MV-4-11 (cell line): ENCODE data around the gene OR5AU1.

Experiments
- DNase-seq: peaks from one replicate; lab custom pipeline; 2025; lab: John Stamatoyannopoulos, UW

Gene OR5AU1

DNA sequence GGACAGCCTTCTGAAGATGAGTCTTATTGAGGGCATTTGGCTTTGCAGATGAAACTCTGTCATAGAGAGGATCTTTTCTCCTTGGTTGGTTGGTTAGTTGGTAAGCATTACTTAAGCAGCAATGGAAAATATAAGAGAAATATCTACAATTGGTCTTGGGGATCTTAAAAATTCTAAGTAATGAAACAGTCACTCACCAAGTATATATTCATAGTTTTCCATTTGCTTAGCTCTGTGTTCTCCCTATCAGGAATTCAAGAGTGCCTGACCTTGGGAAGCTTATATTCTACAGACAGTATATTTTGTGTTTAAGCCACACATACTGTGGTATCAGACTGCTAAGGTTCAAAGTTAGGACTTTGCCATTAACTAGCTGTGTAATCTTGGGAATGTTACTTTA is at the start of gene OR5AU1:
OR5AU1 (minus strand) TSS at position 101 of the 400 bp plus-strand sequence. CDS start 191 bp downstream, outside the sequence.
- no peak for DNase-seq

DNA sequence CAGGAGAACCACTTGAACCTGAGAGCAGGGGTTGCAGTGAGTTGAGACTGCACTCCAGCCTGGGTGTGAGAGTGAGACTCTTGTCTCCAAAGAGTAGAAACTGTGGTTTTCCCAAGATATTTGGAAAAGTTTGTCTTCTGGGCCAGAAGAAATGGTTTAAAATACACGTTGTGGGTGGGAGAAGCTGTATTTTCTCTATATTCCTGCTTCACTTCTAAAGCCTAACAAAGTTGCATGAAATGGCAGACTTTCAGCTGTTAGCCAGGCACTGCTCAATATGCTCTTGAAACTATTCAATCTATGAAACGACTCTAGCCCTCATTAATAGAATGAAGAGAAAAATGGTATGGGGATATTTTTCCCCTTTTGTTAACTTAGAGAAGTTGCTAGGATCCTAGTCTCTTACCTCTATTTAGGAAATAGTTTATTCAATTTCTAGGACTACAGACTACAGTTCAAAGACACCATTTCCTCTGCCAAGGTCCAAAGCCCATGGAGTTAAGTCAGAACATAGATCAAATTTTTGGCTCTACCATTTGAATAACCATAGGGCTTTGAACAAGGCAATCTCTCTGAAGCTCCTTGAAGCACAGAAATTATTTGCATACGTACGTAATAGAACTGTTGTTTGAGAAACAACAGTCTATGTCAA is 49.3 kb upstream of the OR5AU1 start:
- no peak for DNase-seq

DNA sequence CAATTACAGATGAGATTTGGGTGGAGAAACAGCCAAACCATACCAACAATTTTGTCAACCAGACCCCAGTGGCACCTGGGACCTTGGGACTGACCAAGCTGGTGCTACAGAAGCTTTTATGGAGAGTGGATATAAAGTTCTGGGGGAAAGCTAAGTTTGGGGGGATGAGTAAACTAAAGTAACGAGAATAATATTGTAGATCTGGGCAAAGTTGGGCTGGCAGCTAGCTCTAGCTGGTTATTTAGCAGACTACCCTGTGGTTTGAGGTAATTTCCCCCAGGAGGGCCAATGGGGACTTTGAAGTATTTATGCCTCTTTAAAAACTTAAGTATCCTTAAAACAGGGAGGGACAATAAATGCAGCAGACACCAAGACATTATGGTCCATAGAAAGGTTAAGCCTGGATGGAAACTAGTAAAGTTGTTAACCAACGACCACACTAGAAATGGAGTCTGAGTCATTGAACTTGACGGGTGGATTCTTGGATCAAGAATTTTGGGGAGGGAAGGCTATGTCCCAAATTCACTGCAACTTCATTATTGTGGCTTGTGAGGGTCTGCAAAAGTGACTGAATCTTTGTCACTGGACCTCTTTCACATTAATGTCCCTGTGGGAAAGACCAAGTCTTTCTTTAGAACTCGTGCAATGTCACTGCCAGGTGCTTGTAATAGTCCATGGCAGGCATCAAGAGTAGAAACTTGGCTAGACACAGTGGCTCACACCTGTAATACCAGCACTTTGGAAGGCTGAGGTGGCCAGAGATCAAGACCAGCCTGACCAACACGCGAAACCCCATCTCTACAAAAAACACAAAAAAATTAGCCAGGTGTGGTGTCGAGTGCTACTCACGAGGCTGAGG is 48.5 kb upstream of the OR5AU1 start:
- DNase-seq: no peak

DNA sequence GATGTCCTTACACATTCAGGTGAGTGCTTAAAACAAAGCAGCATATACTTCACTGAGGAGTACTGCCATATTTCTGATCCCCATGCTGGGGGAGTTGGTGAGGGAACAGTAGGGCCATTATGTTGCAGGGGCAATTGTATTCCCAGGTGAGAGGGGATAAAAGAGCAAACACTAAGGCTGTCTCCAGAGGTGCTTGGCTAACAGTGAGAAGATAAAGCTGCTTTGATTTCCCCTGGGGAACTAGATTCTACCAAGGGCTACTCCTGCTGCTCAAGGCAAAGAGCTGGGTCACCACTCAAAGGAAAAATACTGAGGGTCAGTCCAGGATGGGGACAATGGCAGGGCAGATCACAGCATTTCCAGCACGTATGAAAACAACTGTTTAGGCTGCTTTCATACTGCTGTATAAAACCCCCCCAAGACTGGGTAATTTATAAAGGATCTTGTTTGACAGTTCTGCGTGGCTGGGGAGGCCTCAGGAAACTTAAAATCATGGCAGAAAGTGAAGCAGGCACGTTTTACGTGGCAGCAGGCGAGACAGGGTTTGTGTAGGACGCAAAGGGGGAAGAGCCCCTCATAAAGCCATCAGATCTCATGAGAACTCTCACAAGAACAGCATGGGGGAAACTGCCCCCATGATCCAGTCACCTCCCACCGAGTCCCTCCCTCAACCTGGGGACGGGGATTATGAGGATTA is 47.8 kb upstream of the OR5AU1 start:
- no peak for DNase-seq

DNA sequence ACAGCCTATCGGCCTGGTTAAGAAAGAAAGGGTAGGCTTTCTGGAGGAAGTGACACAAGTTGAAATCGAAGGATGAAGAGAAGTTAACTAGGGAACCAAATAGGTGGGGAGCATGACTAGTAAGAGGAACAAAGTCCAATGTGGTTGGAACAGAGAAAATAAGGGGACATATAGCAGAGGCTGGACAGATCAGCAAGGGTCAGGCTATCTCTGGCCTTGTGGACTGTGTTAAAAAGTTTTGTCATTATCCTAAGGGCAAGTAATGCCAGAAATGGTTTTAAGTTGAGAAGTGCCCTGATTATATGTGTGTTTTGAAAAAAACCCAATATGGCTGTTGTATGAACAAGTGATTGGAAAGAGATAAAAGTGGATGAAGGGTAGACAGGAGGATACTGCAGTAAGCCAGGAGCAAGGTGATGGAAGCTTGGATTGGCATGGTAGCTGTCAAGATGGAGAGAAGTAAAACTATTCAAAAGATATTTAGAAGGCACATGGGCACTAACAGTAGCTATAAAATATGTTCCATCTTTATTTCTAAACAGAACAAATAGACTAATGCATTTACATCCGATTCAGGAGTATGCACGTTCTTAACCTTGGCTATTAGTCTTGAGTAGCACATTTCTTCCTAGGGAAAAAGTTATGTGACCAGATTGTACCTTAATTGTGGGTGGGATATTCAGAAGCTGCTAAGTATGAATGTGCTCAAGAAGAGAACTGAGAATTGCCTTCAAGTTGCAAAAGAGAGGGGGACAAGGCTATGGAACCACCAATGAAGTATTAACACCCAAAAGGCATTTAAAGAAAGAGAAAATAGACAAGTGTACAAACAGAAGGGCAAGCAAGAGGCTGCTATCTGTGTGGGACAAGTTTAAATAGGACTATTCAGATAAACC is 46.8 kb upstream of the OR5AU1 start:
- DNase-seq: peak; percentile 45

DNA sequence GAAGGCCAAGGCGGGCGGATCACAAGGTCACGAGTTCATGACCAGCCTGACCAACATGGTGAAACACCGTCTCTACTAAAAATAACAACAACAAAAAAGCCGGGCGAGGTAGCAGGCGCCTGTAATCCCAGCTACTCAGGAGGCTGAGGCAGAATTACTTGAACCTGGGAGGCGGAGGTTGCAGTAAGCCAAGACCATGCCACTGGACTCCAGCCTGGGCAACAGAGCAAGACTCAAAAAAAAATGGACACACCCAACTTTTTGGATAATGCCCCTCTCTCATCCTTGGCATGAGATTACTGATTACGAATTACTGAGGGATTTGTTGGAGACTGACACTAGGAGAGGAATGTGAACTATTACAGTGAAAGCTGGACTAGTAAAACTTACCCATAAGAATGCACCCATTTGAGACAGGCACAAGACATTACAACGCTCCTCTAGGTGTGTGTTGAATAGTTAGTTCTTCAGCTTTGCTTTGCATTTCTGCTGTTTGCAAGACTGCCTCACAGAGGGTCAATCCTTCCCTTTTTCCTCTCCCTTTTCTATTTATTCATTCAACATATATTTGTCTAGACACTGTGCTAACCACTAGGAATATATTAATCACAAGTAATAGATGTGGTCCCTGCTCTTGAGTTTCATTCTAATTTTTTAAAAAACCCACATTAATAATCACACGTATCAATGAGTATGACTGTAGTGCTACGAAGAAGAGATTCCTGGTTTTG is 46.0 kb upstream of the OR5AU1 start:
- DNase-seq: no peak

DNA sequence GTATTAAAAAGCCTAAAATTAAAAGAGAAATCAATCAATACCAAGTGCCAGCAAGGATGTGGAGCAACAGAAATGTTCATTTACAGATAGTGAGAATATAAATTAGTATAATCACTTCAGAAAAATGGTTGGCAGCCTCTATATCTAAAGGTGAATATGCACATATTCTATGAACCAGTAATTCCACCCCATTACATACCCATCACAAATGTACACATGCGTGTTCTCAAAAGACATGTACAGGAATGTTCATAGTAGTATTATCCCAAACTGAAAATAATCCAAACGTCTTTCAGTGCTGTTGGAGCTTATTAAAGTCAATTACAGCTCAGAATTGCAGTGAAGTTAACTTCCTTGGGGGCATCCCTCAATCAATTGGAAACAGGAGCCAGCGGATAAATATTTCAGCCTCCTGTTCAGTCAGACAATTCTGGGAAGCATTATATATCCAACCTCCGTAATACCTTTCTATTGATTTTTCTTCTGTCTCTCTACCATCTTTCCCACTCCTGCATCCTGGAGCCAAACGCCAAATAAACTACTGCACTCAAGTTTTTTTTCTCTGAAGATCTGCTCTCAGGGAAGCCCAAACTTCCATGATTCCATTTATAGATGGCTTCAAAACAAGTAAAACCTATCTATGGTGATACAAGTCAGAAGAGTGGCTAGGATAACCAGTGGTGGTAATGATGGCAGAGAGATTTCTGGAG is 45.0 kb upstream of the OR5AU1 start:
- no peak for DNase-seq

DNA sequence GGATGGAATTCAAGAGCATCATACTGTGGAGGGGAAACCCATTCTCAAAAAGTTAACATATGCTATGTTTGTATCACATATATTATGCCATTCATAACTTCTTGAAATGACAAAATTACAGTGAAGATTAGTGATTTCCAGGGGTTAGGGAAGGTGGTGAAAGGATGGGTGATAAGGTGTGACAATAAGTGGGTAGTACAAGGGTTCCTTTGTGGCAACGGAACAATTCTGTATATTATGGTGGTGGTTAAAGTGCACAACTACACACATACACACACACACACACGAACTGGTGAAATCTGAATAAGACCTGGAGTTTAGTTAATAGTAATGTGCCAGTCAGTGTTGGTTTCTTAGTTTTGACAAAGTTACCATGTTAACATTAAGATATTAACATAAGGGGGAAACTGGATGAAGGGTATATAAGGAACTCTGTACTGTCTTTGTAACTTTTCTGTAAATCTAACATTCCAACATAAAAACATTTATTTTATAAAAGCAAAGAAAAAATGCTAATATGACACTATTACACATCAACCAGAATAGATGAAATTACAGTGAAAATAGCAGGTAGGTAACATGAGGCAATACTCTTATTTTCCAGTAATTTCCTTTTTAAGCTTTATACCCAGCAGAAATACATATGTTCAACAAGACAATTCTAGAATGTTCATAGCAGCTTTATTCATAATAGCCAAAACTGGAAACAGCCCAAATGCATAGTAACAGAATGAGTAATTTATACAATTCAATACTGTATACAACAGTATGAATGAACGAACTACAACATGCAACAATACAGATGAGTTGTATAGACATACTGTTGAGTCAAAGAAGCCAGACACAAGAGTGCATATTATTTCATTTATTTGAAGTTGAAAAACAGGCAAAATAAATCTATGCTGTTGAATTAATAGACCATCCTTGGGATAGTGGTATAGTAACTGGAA is 44.0 kb upstream of the OR5AU1 start:
- DNase-seq: no peak

DNA sequence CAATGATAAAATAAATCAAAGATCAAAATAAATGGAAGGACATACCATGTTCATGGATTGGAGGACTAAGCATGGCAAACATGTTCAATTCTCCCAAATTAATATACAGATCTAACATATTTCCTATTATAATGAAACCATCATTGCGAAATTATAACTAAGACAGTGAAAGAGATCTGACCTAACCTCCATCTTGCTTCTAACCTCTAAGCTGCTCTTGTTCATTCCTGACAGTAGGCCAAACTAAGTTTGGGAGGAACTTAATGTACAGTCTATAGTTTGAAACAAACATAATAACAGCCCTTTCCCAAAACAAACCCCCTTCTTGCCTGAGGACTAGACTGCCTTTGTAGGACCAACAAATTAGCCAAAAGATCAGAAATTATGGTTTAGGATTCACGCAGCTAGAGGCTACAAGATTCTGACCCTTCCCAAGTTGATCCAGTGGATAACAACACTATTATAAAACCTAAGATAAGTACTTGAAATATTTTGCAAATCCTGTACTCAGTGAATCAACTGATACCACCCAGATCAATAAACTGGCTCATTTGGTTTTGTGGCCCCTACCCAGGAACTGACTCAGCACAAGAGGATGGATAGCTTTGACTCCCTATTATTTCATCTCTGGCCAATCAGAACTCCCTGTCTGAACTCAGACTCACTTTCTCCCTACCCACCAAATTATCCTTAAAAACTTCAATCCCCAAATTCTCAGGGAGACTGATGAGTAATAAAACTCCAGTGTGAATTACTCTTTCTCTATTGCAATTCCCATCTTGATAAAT is 41.7 kb upstream of the OR5AU1 start:
- no peak for DNase-seq

DNA sequence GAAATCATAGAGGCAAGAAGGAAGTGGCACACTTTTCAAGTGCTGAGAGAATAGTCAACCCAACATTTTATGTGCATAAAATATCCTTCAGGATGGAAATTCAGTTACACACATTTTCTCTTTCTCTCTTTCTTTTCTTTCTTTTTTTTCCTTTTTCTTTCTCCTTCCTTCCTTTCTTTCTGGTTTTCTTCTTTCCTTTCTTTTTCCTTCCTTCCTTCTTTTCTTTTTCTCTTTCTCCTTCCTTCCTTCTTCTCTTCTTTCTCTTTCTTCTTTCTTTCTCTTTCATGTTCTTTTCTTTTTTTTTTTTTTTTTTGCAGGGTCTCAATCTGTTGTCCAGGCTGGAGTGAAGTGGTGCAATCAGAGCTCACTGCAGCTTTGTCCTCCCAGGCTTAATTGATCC is 38.7 kb upstream of the OR5AU1 start:
- DNase-seq: no peak

DNA sequence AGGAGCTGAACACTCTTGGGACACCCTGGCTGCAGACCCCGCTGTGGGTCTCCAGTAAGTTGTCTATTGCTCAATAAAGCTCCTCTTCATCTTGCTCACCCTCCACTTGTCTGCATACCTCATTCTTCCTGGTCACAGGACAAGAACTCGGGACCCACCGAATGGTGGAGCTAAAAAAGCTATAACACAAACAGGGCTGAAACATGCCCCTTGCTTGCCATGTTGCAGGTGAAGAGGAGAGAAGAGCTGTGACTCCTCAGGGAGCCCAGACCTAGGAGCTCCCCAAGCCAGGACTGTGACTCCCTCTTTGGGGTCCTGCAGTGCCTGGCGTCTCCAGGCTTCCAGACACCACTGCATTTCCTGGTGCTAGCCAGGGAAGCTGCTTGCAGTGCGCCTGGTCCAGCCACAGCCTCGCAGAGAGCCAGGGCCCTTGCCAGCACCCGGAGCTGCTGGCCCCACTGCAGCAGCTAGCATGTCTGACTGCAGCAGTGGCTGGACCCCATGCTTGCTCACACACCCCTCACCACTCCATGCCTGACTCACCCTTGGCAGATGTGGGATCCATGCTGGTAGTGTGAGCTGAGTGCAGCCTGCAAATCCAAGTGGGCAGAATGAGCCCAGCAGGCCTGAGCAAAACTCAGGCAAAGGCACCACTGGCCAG is 37.1 kb upstream of the OR5AU1 start:
- DNase-seq: no peak

DNA sequence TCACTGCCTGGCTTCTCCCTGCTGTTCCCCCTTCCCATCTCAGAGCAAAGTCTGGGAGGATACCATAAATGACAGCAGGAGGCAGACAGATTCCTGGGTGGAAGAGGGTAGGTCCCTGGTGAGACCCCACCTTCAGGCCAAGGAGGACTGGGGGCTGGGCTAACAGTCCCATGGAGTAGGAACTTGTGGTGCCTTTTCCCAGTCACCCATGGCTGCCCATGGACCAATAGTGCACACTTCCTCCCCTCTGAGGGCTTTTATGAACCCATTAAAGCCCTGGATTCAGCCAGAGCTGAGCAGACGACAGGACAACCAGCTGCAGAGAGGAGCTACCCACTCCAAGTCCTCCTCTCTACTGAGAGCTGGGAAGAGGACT is 36.6 kb upstream of the OR5AU1 start:
- DNase-seq: peak; percentile 43

DNA sequence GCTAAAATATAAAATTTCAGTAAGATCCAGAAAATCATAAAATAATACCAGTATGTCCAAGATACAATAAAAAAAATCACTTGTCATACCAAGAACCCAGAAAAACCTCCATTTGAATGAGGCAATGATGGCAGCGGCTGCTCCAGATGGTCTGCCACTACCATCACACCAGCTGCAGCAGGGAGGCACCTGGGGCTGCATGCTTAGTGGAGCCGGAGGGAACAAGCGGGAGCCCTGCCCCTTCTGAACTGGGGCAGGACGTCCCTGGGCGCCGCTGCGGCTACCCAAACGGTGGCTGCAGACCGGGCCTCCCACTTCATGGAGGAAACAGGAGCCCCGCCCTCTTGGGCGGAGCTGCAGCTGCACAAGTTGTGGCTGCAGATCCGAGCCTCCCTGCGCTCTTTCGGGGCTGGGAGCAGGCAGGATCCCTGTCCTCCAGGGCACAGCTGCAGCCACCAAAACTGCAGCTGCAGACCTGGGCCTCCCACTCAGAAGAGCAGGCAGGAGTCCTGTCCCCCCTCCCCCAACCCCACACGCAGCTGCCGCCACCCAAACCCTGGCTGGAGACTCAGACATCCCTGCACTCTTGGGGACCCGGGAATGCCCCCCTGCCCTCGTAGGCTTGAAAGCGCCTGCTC is 36.1 kb upstream of the OR5AU1 start:
- peak; percentile 88 for DNase-seq

DNA sequence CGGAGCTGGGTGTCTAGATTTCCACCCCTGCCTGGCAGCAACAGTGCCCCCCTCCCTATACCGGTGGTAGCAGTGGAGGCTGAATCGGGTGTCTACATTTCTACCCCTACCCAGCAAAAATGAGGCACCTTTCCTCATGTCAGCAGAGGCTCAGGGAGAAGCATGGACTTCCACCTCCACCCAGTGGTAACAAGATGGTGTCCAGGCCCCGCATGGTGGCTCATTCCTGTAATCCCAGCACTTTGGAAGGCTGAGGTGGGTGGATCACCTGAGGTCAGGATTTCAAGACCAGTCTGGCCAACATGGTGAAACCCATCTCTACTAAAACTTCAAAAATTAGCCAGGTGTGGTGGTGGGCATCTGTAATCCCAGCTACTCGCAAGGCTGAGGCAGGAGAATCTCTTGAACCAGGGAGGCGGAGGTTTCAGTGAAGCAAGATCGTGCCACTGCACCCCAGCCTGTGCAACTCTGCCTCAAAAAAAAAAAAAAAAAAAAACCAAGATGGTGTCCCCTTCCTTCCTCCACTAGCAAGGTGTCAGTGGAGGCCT is 35.5 kb upstream of the OR5AU1 start:
- no peak for DNase-seq

DNA sequence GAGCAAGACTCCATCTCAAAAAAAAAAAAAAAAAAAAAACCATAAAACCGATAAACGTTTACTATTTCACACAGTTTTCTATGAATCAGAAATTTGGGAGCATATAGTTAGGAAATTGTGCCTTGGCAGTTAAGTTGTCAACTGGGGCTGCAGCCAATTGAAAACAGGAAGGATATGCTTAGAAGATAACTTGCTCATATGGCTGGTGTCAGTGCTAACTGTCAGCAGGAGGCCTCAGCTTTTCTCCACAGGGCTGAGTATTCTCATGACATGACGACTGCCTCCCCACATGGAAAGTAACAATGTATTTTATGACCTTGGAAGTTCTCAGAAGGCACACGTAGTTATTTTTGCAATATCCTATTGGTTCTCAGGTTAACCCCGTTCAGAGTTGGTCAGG is 29.6 kb upstream of the OR5AU1 start:
- DNase-seq: peak; percentile 71

DNA sequence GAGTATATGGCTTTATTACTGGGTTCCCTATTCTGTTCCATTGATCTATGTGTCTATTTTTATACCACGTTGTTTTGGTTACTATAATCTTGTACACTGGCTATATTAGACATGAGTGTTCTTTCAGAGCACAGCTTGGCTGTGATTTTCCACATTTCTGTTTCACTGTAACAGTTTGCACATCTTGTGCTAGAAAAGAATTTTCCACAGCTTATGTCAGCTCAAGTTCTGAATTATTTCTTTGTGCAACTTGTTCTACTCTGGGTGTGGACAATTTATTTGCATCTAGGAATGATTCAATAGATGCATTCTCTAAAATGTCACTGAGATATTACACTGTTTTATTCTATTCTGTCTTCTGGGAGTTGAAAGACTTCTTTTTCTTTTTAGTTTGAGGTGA is 28.4 kb upstream of the OR5AU1 start:
- DNase-seq: no peak

DNA sequence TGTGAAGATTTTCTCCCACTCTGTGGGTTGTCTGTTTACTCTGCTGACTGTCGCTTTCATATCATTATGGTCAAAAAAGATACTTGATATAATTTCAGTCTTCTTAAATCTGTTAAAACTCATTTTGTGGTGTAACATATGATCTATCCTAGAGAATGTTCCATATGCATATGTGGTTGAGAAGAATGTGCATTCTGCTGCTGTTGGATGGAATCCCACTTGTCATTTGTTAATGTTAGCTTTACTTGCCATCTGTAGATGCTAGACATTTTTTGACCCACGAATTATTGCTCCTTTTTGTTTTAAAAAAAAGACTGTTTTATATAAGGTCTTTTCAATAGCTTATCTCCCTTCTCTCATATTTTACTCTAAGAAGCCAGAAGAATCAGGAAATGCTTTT is 26.3 kb upstream of the OR5AU1 start:
- DNase-seq: no peak
